Subcutaneous preadipocyte (primary cell): ENCODE measurements around the gene LMNTD2. TPM values are rescaled to one million over a fixed set of nuclear protein-coding genes. Genes with fewer than 3 reads are reported as not detected.
A peak's percentile ranks its signal among the peaks of the same experiment; 100 is the strongest.

Experiments used
- small RNA-seq: library from RNA; depleted of rRNA; stranded (forward); fragments of <200 nt; gene quantifications from one replicate; pipeline ENCODE3, GENCODE V24; 2012
- total RNA-seq: library from RNA; depleted of rRNA; stranded (reverse); fragments of >200 nt; gene quantifications from 2 replicates; pipeline ENCODE4 v1.2.3, GENCODE V29; 2012

Gene LMNTD2, protein sequence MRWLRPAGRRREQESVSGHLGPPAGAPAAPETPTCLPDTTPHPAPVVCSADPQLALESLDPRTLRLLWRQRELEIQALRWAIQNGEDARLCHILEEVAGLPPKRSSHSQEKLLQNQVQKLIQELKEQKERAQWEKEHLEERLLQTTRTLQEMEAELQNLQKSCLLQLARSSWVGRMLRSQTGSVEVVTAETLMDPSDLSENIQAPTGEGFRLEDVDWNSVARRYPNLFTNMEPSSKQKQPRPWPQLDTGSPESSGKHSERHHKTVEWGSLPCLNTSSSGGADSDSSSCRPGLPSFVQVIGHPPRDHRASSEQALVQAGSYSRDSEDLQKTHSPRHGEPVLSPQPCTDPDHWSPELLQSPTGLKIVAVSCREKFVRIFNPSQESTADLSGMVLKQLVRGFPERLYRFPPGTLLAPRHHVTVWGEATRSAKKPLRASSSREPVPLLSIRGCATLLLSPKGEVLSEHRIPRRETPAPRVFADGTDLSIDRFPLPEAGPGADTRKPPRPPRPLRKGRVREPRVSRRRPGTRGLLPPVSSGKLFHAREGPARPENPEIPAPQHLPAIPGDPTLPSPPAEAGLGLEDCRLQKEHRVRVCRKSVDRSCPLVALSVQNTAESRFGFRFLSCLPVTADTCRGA
- under 0.01 and 0.20 TPM in 2 replicates for total RNA-seq

DNA sequence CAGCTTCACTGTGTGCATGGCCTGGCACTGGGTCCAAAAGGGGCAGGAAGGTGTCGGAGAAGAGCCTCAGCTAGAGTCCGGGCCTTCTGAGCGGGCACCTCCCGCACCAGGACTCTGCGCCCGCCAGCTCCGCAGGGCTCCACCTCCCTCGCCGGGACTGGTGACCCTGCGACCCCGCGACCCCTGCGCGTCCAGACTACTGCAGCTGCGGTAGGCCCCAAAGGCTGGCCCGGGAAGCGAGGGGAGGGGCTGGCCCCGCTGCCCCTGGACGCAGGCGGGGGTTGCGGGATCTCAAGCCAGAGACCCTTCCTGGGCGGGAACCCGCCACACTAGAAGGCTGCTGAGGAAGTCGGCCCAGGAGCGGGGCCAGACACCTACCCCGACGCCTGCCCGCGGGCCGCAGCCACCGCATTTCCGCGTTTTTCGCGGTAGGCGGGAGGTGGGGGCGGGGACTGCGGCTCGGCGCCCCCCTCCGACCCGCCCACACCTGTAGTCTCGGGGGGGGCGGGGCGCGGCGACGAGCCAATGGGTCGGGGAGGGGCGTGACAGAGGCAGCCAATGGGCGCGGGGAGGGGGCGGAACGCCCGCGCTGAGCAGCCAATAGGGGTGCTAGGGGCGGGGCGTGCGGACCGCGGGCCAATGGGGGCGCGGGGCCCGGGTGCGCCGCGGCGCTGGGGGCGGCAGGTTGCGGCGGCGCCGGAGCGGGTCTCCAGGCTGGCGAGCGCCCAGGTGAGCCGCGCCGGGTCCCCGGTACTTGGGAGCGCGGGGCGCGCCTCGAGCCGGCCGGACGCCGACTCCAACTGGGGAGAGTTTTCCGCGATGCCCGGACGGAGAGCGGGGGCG lies at the start of gene LMNTD2, which contains the start of gene RASSF7:
TSS of gene LMNTD2 (minus strand) at position 434 of the 843 bp plus-strand sequence. CDS start at position 412, 22 bp downstream.
TSS of gene RASSF7 (plus strand) at position 666 of the 843 bp plus-strand sequence. CDS start 799 bp downstream, outside the sequence.

DNA sequence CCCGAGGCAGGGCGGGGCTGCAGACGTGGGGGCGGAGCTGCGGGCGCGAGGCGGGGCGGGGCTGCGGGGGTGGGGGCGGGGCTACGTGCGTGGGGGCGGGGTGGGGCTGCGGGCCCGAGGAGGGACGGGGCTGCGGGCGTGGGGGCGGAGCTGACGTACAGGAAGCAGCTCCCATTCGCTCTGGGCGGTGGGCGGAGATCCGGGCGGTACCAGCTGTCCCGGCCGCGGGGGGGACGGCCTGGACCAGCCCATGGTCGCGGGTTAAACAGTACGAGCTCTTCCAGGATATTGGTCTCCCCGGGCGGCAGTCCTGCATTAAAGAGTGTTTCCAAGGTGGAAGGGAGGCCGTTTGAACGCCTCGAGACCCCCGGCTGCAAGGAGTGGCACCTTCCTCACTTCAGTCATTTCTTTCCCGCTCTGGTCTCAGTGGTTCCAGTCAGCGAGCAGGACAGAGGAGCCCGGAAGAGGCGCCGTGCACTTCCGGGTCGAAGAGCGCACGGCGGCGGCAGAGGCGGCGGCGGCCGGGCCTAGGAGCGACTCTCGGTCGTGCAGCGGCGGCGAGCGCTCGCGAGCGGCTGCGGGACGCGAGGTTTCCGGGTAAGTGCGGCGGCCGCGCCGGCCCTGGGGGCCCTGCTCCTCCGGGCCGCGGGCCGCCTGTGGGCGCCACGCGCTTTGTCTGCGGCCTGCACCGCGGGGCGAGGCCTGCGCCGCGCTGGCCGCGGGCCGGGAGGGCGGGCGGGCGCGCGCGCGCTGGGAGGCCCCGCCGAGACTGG lies 15.6 kb upstream of the LMNTD2 start, which contains the start of gene PHRF1:
TSS of gene PHRF1 (plus strand) at position 475 of the 773 bp plus-strand sequence. CDS start 5,043 bp downstream, outside the sequence.

GRCh38 chr11:536841-537621 lies 23.5 kb downstream of the LMNTD2 start, which contains the start of gene LRRC56:
TSS of gene LRRC56 (plus strand) at chr11:537527. CDS start at chr11:540685, 3,158 bp downstream.

DNA sequence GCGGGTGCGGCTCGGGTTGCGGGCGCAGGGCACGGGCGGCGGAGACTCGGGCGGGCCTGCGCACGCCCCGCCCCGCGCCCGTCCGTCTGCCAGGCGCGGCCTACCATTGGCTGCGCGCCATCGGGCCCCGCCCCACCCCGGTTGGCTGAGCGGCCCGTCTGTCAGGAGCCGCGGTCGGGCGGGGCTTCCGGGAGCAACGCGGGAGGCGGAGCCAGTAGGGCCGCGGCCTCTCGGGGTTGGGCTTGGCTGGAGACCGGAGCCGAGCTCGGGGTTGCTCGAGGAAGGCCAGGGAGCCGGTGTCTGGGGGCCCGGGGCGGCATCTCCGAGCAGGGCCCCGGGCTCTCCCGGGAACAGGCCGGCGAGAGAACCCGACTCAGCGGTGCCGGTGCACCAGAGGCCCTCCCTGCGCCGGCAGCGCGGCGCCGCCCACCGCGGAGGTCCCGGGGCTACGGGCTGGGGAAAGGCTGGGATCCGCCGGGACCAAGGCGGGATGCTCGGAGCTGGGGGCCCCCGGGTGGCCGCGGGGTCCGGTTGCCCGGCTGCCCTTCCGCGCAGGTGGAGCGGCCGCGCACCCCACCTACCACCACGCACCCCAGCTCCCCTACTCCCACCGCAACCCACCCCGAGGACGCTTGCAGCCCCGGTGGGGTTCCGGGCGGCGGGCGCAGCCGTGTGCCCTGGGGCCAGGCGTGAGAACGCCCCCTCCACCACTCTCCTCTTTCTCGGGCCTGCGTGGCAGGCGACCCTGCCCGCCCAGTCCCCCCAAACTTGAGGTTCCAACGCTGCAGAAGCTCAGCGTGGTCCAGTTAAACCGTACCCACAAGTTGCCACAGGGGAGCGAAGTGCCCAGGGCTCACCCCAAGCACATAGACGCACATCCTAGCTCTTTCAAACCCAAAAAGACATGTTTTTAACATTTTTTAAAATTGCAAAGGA lies 24.8 kb downstream of the LMNTD2 start, which contains the start of gene HRAS:
TSS of gene HRAS (minus strand) at position 58 of the 936 bp plus-strand sequence.

DNA sequence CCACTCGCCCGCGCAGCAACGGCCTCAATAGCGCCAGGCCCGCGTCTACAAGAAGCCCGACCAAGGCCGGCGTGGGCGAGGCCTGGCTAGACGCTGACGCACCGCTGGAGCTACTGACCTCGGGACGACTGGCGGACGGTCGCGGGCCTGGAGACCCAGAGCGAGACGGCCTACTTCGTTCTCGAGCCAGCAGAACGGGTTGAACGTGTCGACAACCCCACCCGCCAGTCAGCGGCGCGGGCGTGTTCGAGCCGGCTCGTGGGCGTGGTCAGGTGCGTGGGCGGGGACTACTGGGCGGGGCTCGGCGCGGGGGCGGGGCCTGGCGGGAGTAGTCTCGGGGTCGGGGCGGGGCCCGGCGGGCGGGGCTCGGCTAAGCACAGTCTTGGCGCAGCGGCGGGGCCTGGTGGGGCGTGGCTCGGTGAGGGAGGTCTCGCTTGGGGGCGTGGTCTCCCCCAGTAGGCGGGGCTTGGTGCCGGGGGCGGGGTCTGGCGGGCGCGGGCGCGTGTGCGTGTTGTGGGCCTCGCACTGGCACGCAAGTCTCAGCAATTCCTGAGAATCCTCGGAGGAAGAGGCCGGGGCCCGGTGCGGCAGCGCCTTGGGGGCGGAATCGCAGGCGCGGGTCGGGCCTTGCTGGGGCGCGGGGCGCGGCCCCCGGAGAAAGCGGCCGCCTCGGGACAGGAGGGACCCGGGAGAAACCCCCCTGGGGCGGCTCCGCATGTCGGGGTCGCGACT lies 53.4 kb downstream of the LMNTD2 start, which contains the start of gene RNH1:
TSS of gene RNH1 (minus strand) at position 248 of the 732 bp plus-strand sequence. CDS start 5,080 bp downstream, outside the sequence.

Small RNA genes lying within 50 kb of the gene (small RNA-seq; reads per million reads assigned to genes)
- 55.7 reads per million, percentile 98 among the genes with 10 or more reads in this experiment for gene MIR210

Other genes with a start within 250 kb of the LMNTD2 start
- 9.6 and 32.7 TPM in 2 replicates for gene IFITM1, start 246.7 kb downstream of the LMNTD2 start, total RNA-seq
- 60.0 and 93.0 TPM in 2 replicates for gene IFITM3, start 239.9 kb downstream of the LMNTD2 start, total RNA-seq
- gene B4GALNT4, start 191.2 kb downstream of the LMNTD2 start, total RNA-seq: 0.59 and 0.73 TPM in 2 replicates
- gene PKP3, start 166.5 kb downstream of the LMNTD2 start, total RNA-seq: 1.8 and 2.5 TPM in 2 replicates
- 18.6 and 18.7 TPM in 2 replicates for gene SIGIRR, start 145.7 kb downstream of the LMNTD2 start, total RNA-seq
- under 0.01 TPM in 1 of 2 replicates, not detected in the other for gene ANO9, start 118.7 kb downstream of the LMNTD2 start, total RNA-seq
- gene PTDSS2, start 110.5 kb downstream of the LMNTD2 start, total RNA-seq: 29.4 and 36.2 TPM in 2 replicates
- 425 and 460 TPM in 2 replicates for gene RNH1, start 53.5 kb downstream of the LMNTD2 start, total RNA-seq
- 50.2 and 54.0 TPM in 2 replicates for gene HRAS, start 25.2 kb downstream of the LMNTD2 start, total RNA-seq
- 0.20 and 0.37 TPM in 2 replicates for gene LRRC56, start 23.2 kb downstream of the LMNTD2 start, total RNA-seq
- gene RASSF7, start 232 bp upstream of the LMNTD2 start, total RNA-seq: 0.73 and 1.6 TPM in 2 replicates
- gene PHRF1, start 15.7 kb upstream of the LMNTD2 start, total RNA-seq: 24.3 and 41.4 TPM in 2 replicates
- gene IRF7, start 55.2 kb upstream of the LMNTD2 start, total RNA-seq: 5.1 and 6.1 TPM in 2 replicates
- gene CDHR5, start 64.2 kb upstream of the LMNTD2 start, total RNA-seq: not detected in 2 replicates
- gene SCT, start 66.4 kb upstream of the LMNTD2 start, total RNA-seq: not detected in 2 replicates
- gene DRD4, start 76.5 kb upstream of the LMNTD2 start, total RNA-seq: under 0.01 TPM in 1 of 2 replicates, not detected in the other
- 36.0 and 47.8 TPM in 2 replicates for gene DEAF1, start 134.5 kb upstream of the LMNTD2 start, total RNA-seq
- gene TMEM80, start 135.1 kb upstream of the LMNTD2 start, total RNA-seq: 9.9 and 10.9 TPM in 2 replicates
- 24.4 and 33.1 TPM in 2 replicates for gene EPS8L2, start 145.5 kb upstream of the LMNTD2 start, total RNA-seq
- gene TALDO1, start 186.7 kb upstream of the LMNTD2 start, total RNA-seq: 123 and 139 TPM in 2 replicates
- 45.0 and 48.1 TPM in 2 replicates for gene GATD1, start 216.7 kb upstream of the LMNTD2 start, total RNA-seq
- 0.37 and 2.2 TPM in 2 replicates for gene CEND1, start 229.4 kb upstream of the LMNTD2 start, total RNA-seq
- 16.5 and 25.6 TPM in 2 replicates for gene SLC25A22, start 237.5 kb upstream of the LMNTD2 start, total RNA-seq
- gene PIDD1, start 244.5 kb upstream of the LMNTD2 start, total RNA-seq: 4.4 and 7.2 TPM in 2 replicates
- 206 and 432 TPM in 2 replicates for gene RPLP2, start 249.2 kb upstream of the LMNTD2 start, total RNA-seq